Measurements from ENCODE around the gene MGME1.

Gene MGME1

GRCh38 chr20:17940224-17940971 lies 28.4 kb upstream of the MGME1 start:
- DNase-seq (ENCODE audit: low spot score), result no peak

- DNase-seq (ENCODE audit: low spot score), result no peak
Observed at GRCh38 chr20:17941087-17941825, 27.6 kb upstream of the MGME1 start.

GRCh38 chr20:17941826-17942196 lies 27.0 kb upstream of the MGME1 start:
- DNase-seq (ENCODE audit: low spot score), result no peak

DNA sequence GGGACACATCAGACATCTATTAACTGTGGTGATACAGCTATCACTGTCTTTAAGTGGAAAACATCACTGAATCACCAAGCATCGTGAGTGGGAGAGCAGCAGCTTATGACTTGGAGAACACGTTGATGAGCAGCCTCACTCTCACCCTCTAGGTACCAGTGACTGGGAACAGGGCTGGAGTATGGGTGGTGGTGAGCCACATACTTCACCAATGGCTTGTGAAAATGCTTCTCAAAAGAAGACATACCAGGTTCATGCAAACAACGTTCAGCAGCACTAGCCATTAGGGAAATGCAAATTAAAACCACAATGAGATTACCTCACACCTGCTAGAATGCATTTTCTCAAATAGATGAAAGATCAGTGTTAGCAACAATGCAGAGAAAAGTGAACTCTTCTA lies 25.5 kb upstream of the MGME1 start:
- DNase-seq (ENCODE audit: low spot score), result no peak

GRCh38 chr20:17944854-17945474 lies 23.9 kb upstream of the MGME1 start:
- no peak for DNase-seq (ENCODE audit: low spot score)

GRCh38 chr20:17946040-17946439 lies 22.8 kb upstream of the MGME1 start:
- DNase-seq (ENCODE audit: low spot score), result no peak

GRCh38 chr20:17946572-17947473 lies 22.0 kb upstream of the MGME1 start:
- DNase-seq (ENCODE audit: low spot score), result no peak

GRCh38 chr20:17947474-17947815 lies 21.4 kb upstream of the MGME1 start:
- no peak for DNase-seq (ENCODE audit: low spot score)

- no peak for DNase-seq (ENCODE audit: low spot score)
Observed at GRCh38 chr20:17948442-17948841, 20.4 kb upstream of the MGME1 start.

GRCh38 chr20:17949899-17950298 lies 18.9 kb upstream of the MGME1 start:
- DNase-seq (ENCODE audit: low spot score), result no peak

- no peak for DNase-seq (ENCODE audit: low spot score)
Observed at GRCh38 chr20:17950670-17951069, 18.1 kb upstream of the MGME1 start.

DNA sequence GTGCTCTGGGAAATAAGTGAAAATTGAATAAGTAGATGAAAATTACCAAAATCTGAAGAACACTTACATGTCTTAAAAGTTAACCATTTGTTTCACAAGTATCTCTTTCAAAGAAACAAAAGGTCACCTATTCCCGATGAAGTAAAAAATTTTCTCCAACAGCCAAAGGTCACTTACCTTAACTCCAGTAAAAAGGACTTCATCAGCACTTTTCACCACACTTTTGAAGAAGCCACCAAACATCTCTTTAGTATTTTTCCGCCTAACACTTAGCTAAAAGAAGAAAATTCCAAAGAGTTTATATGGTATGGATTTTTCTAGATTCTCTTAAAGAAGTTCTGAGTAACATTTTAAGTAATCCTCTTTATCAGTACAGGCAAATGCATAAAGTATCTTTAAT lies 17.5 kb upstream of the MGME1 start:
- DNase-seq (ENCODE audit: low spot score), result no peak

DNA sequence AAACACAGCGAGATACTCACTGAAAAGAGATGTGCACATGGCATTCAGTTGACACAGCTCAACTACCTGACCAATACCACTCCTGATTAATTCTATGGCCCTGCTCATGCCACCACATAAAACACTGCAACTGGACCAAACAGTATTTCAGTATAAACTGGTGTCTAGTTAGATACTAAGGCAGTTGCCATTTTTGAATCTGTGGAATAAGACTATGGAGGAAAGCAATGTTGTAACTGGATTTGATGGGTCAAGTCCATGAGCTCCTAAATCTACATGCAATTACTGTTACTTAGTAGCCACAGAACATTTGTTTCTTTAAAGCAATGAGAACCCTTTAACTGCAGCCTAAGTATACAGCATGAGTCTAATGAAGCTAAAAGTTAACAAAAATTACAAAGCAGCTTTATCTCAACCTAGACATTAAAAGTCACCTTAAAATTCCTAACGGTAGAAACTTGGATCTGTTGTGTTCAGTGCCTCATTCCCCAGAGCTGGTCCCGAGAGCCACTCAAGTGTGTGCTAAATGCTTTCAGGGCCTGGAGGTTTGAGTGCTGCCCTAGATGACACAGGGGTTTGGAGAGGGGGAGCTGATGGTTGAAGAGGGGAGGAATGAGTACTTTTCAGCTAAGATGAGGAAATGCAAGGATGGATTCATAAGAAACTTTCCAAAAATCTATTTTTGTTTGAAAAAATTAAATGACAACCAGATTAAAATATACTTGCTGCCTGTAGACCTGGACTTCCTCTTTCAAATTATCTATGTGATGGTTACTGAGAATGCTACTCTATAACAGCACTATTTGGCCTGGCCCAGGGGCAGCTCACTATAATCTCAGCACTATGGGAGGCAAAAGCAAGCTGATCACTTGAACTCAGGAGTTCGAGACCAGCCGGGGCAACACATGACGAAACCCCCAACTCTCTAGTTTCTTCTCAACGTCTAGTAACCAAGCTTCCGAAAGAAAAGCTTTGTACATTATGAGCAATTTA lies 15.8 kb upstream of the MGME1 start:
- no peak for DNase-seq (ENCODE audit: low spot score)

GRCh38 chr20:17953935-17954334 lies 14.9 kb upstream of the MGME1 start:
- no peak for DNase-seq (ENCODE audit: low spot score)

DNA sequence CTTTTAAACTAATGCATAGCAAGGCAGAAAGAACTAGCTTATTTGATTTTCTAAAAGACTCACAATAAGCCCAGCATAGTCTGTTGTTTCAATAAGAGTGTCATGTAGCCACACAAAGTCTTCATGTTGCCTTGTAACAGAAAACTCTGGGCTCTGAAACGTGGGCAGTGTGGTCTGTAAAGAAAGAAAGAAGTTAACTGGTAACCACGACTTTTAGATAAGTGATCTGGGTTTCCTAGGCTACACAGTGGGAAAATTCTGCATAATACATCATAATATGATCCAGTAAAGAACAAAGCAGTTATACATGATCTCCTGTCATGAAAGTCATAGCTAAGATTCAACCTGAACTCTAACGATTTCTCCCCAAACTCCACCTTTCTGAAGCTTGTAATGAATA lies 13.5 kb upstream of the MGME1 start:
- DNase-seq (ENCODE audit: low spot score), result no peak

- no peak for DNase-seq (ENCODE audit: low spot score)
Observed at GRCh38 chr20:17956099-17956685, 12.6 kb upstream of the MGME1 start.

DNA sequence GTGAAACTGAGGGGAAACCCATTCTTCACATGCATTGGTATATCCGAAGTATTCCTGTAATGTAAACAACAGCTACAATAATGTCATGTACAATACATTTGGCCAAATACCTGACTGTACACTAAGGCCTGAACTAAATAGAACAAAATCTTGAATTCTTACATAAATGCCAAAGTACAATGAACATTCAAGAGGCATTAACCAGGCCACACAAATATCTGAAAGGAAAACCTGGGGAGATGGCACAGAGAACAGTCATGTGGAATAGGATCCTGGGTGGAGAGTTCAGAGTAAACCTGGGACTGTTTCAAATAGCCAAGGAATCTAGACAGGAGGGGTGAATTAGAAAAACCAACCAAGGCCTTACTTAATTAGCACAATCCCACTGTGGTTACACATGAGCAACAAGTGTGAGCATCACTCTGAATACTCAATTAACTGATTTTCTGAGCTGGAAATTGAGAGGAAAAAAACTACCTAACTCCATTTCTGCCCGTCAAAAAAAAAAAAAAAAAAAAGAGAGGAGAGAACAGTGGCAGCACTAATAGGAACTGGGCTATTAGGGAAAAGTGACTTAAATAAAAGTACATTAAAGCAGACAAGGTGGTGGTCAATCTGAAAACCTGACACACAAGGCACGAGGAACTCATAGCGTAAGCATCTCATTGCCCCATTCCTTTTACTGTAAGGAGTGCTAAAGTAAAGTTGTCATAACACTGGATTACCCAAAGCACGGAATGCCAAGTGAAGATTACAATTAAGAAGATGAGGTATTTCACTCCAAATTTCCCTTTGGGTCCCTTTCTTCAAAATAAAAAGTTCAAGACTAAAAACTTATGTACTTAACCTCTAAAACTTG lies 11.1 kb upstream of the MGME1 start:
- DNase-seq (ENCODE audit: low spot score), result no peak

GRCh38 chr20:17958373-17959256 lies 10.2 kb upstream of the MGME1 start:
- no peak for DNase-seq (ENCODE audit: low spot score)

DNA sequence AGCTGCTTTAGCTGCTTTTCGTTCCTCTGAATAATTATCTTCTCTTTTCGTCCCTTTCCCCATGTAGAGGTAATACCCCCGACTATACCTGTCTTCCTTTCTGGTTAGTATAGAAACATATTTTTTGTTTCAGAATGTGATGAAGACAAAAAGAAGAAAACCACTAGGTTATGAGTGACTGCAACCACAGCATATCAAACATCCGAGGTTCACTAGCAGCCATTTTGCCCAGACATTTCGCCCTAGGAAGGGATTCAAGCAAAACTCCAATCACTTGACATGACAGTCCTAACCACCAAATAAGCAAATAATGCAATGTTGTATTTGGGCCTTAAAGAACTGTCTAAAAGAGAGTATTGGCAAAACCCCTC lies 9.6 kb upstream of the MGME1 start:
- no peak for DNase-seq (ENCODE audit: low spot score)

Data from putamen (tissue), 1 donor.